Measurements from ENCODE around the gene CDC73.

Gene CDC73

DNA sequence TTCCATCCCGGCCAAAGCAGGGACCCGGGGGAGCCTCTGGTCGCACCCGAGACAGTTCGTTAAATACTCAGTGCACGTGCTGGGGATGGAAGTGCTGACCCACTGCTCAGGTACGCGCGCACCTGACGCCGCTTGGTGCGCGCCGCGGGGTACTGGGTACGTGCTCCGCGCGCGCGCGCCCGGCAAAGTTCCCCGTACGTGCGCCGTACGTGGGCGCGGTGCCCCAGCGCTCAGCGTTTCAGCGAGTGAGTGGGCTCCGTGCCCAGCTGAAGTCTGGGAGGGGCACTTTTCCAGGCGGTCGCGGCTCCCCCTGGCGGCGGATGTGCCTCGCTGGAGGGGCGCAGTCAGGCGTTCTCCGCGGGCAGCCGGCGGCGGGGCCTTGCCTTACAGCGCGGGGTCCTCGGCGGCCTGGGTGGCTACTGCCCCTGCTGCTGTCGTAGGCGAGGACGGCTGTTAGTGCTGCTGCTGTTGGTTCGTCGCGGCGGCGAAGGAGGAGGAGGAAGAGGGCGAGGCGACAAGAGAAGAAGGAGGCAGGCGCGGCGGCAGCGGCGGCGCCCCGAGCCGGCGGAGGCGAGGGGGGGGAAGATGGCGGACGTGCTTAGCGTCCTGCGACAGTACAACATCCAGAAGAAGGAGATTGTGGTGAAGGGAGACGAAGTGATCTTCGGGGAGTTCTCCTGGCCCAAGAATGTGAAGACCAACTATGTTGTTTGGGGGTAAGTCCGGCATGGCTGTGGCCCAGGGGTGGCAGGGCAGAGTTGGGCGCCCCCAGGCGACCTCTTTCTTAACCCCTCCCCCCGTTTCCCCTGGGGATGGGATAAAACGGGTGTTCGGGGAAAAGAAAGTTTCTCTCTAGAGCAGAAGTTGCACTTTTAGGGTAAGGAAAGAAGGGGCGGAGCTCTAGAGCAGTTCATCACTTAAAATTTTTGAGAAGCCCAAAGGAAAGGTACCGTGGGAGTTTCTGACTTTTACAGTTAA, at the start of gene CDC73:
Gene CDC73 (plus strand): TSS at position 416 of the 978 bp plus-strand sequence. CDS start 170 bp downstream, at position 586.
- DNase-seq (ENCODE audit: low read depth in 2 of 3, low spot score in 2 of 3), result peak; percentile 98 to 99 (median 98)

- DNase-seq (ENCODE audit: low read depth in 2 of 3, low spot score in 2 of 3), result no peak
Observed at GRCh38 chr1:193077991-193078390, 43.8 kb upstream of the CDC73 start.

DNA sequence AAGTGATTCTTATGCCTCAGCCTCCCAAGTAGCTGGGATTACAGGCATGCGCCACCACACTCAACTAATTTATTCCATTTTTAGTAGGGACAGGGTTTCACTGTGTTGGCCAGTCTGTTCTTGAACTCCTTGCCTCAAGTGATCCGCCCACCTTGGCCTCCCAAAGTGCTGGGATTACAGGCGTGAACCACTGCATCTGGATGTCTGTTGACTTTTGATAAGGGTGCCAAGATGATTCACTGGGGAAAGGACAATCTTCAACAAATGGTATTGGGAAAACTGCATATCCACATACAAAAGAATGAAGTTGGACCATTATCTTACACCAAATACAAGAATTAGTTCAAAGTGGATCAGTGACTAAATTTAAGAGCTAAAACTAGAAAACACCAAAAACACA, 42.6 kb upstream of the CDC73 start:
- no peak for DNase-seq (ENCODE audit: low read depth in 2 of 3, low spot score in 2 of 3)

GRCh38 chr1:193083365-193084088, 38.3 kb upstream of the CDC73 start:
- DNase-seq (ENCODE audit: low read depth in 2 of 3, low spot score in 2 of 3), result no peak

DNA sequence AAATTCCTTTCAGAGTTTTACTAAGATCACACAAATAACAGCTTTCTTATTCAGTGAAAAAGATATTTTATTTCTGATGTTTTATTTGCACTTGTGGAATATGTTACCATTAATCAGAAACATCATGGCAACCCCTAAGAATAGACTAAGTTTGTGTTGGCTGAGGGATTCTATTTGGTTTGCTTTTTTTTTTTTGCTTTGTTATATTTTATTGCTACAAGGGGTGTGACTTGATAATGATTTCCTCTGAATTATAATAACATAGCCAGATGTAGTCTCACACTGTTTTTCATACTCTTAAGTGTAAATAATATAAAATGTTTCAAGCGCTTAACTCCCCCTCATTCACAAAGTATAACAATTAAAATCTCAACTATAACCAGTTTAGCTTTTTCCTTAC, 36.6 kb upstream of the CDC73 start:
- DNase-seq (ENCODE audit: low read depth in 2 of 3, low spot score in 2 of 3), result no peak

DNA sequence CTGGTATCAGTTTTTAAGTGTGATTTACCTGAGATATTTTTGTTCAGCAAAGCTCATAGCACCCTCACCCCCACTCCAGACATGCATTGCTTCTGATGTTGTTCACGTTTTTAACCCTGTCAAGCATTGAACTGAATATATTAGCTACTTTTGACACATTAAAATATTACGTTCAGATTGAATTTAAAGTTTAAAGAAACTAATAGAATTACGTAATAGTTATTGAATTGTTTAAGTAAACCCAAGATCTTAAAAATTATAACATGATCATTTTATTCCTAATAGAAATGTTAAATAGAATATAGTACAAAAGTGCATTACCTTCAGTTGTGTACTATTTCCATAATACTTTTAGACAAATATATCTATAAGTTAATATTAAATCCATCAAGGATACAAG, 35.5 kb upstream of the CDC73 start:
- no peak for DNase-seq (ENCODE audit: low read depth in 2 of 3, low spot score in 2 of 3)

DNA sequence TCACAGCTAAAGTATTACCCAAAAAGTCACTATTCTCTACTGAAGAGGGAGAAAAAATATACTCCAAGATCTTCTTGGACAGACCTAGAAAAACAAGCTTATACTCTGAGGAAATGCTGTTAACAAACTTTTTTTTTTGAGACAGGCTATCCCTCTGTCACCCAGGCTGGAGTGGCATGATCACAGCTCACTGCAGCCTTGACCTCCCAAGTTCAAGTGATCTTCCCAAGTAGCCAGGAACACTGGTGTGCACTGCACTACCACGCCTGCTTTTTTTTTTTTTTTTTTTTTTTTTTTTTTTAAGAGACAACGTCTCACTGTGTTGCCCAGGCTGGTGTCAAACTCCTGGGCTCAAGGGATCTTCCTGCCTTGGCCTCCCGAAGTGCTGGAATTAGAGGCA, 33.9 kb upstream of the CDC73 start:
- DNase-seq (ENCODE audit: low read depth in 2 of 3, low spot score in 2 of 3), result no peak

- no peak for DNase-seq (ENCODE audit: low read depth in 2 of 3, low spot score in 2 of 3)
Observed at GRCh38 chr1:193090865-193091264, 31.0 kb upstream of the CDC73 start.

DNA sequence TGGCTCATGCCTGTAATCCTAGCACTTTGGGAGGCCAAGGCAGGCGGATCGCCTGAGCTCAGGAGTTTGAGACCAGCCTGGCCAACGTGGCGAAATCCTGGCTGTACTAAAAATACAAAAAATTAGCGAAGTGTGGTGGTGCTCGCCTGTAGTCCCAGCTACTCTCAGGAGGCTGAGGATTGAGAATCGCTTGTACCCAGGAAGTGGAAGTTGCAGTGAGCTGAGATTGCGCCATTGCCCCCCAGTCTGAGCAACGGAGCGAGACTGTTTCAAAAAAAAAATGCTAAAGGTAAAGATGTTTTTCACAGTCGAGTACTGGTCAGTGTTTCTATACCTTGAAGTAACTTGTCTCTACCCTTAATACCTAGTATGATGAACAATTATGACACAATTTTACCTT, 27.7 kb upstream of the CDC73 start:
- no peak for DNase-seq (ENCODE audit: low read depth in 2 of 3, low spot score in 2 of 3)

GRCh38 chr1:193102662-193103061, 19.2 kb upstream of the CDC73 start:
- no peak for DNase-seq (ENCODE audit: low read depth in 2 of 3, low spot score in 2 of 3)

- DNase-seq (ENCODE audit: low read depth in 2 of 3, low spot score in 2 of 3), result no peak
Observed at GRCh38 chr1:193103759-193104501, 17.9 kb upstream of the CDC73 start.

DNA sequence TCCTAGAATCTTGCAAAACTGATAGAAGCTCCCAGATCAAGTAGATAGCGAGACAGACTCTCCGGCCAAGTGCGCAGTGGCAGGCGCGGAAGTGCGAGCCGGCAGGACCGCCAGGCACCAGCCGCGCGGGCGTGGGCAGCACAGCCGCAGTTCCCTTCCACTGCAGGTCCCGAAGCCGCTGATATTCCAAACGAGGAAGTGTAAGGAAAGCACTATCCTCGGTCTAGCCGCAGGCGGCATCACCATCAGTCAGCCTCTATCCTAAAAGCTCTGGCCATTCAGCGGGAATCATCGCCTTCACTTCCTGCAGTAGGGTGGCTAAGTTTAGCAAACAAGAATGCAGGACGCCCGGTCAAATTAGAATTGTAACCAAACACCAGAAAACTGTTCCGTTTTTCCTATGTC, 17.3 kb upstream of the CDC73 start:
- DNase-seq (ENCODE audit: low read depth in 2 of 3, low spot score in 2 of 3), result no peak

DNA sequence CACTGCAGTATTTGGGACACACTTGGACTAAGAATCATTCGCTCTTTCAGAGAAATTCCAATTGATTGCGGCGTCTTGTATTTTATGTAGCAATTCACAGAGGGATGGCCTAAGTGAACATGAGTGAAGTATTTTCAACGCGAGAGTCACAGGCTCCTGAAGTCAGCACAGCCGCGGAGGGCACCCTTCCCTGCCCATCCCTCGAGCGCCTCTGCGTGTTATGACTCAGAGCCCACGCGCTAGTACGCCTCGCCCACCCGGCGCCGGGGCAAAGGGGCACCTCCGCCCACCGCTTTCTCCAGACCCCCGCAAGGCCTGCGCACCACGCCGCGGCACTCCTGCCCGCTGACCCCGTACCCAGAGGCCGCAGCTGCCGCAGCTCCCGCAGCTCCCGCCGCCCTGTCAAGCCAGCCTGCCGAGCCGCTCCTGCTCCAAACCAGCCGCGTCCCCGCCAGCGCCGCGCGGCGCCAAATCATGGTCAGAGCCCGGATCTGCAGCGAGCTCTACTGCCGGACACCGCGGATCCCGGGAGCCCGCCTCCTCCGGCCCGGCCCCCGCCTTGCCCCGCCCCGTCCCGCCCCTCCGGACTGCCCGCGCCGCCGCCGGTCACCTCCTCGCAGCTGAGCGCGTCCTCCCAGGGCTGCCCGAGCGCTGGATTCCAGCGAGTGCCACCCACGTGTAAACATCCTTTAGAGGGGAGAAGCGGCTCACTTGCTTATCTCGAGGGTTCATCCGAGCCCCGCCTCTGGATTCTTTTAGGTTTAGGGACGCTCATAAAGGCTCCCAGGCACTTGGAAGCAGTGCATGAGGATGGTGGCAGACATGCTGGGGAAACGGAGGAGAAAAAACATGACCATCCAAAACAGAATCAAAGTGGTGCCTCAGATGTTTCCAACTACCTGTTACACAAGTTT, 16.7 kb upstream of the CDC73 start, which contains the start of gene GLRX2:
Gene GLRX2 (minus strand): TSS at position 508 of the 914 bp plus-strand sequence. CDS start 32 bp downstream, at position 476.
- peak; percentile 31 to 56 (median 49) for DNase-seq (ENCODE audit: low read depth in 2 of 3, low spot score in 2 of 3)

DNA sequence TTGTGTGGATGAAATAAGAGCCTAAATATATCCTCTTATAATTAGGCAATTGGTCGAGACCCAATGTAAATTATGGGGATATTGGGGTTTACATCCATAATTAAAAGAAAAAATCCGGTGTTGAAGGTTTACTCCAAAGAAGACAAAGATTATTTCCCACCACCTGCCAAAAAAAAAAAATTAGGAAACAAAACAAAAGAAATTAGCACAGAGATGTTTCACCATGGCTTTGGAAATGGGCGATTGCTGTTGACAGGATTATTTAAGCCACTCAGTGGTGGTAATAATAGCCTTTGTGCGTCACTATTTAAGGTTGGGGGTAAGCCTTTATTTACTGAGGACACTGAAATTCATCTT, 16.0 kb upstream of the CDC73 start:
- DNase-seq (ENCODE audit: low read depth in 2 of 3, low spot score in 2 of 3), result no peak

DNA sequence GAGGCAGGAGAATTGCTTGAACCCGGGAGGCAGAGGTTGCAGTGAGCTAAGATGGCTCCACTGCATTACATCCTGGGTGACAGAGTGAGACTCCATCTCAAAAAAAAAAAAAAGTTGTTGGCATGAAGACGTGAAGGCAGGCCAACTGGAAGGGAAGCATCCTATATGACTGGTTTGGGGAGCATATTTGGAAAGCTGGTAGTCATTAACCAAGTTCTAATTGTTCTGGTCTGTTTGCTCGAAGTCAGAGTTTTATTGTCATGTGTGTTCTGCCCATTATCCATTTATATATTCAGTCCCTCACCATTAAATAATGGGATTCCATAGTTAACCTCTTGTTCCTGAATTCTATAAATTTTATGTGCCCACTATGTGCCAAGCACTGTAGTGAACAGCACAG, 13.4 kb upstream of the CDC73 start:
- DNase-seq (ENCODE audit: low read depth in 2 of 3, low spot score in 2 of 3), result no peak

GRCh38 chr1:193109619-193110018, 12.2 kb upstream of the CDC73 start:
- no peak for DNase-seq (ENCODE audit: low read depth in 2 of 3, low spot score in 2 of 3)

- DNase-seq (ENCODE audit: low read depth in 2 of 3, low spot score in 2 of 3), result no peak
Observed at GRCh38 chr1:193110246-193110645, 11.6 kb upstream of the CDC73 start.

- DNase-seq (ENCODE audit: low read depth in 2 of 3, low spot score in 2 of 3), result no peak
Observed at GRCh38 chr1:193110864-193111263, 11.0 kb upstream of the CDC73 start.

- DNase-seq (ENCODE audit: low read depth in 2 of 3, low spot score in 2 of 3), result no peak
Observed at GRCh38 chr1:193111641-193112090, 10.2 kb upstream of the CDC73 start.

DNA sequence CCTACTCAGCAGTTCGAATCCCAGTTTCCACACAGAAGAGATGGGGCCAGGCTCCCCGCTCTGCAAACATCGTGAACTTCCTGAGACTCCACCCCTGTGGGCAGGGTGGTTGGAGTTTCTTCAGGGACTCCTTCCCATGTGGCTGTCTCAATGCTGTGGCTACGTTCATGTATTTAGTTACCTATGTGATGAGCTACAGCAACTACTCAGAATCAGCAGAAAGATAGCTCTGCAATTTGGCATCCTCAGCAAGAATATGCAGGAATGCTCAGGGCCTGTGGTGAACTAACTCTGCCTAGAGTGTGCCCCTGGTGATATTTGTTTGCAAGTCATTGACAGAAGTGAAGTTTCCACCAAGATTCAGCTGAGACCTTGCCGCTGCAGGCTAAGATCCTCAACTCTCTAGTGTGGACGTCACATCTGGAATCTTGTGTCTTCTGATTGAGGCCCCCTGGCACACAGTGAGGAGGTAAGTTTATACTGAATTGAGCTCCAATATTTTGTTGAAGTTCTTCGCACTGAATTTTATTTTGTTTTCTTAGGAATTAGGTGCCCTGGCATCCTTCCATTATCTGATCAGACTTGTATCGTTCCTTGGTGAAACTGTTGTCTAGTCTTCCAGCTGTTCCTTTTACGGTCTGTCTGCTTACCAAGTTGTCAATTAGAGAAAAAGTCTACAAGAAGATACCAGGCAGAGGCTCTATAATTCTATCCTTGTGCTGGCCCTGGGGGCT, 8.4 kb upstream of the CDC73 start:
- no peak for DNase-seq (ENCODE audit: low read depth in 2 of 3, low spot score in 2 of 3)
